Ectodermal cell (in vitro differentiated cells): Measurements from ENCODE around the gene ADGRG2.

Source experiments
- H3K27ac ChIP-seq: 2 replicates; pipeline ENCODE4 v1.7.0; 2013; ENCODE audit warnings: mild to moderate bottlenecking, low read depth, low read length; ENCODE audit not compliant: insufficient read depth, poor library complexity, severe bottlenecking
- H3K27me3 ChIP-seq: 2 replicates; pipeline ENCODE4 v1.7.0; 2013; ENCODE audit warnings: mild to moderate bottlenecking, low read length; ENCODE audit not compliant: insufficient read depth, control insufficient read depth, poor library complexity, severe bottlenecking
- H3K36me3 ChIP-seq: one replicate; pipeline ENCODE4 v1.7.0; 2013; ENCODE audit warnings: low read length; ENCODE audit not compliant: control insufficient read depth, insufficient read depth
- H3K4me1 ChIP-seq: one replicate; pipeline ENCODE4 v1.7.0; 2013; ENCODE audit warnings: low read length; ENCODE audit not compliant: control insufficient read depth, insufficient read depth
- H3K4me3 ChIP-seq: 2 replicates; pipeline ENCODE4 v1.7.0; 2013; ENCODE audit warnings: low read depth, low read length, control low read depth; ENCODE audit not compliant: insufficient read depth
- H3K9me3 ChIP-seq: 2 replicates; pipeline ENCODE4 v1.7.0; 2013; ENCODE audit warnings: mild to moderate bottlenecking, low read length, moderate library complexity; ENCODE audit not compliant: control insufficient read depth
- WGBS, 2 experiments: methylation state at CpG; one replicate each; pipeline ENCODE4 v1.1.7; 2013; ENCODE audit warnings: missing lambda C conversion rate in 2 of 2; 5-methylcytosine and 5-hydroxymethylcytosine counted together

ADGRG2 gene

GRCh38 chrX:18946157-18946556 lies 176.1 kb downstream of the ADGRG2 start:
- H3K36me3 ChIP-seq: no peaks in the 10 kb centered on the region
- no peak overlapping the region for H3K4me3 ChIP-seq
- no peaks in the 10 kb centered on the region for H3K4me1 ChIP-seq
- H3K27ac ChIP-seq: no peak overlapping the region
- no peaks in the 10 kb centered on the region for H3K27me3 ChIP-seq
- H3K9me3 ChIP-seq: no peaks in the 10 kb centered on the region
- 94 to 97% methylated on average over 6 of the region's 6 CpGs for whole genome bisulfite sequencing, 2 experiments

GRCh38 chrX:18945483-18945882 lies 176.8 kb downstream of the ADGRG2 start:
- no peaks in the 10 kb centered on the region for H3K36me3 ChIP-seq
- H3K27me3 ChIP-seq: no peaks in the 10 kb centered on the region
- no peaks in the 10 kb centered on the region for H3K4me1 ChIP-seq
- H3K9me3 ChIP-seq: no peaks in the 10 kb centered on the region
- no peak overlapping the region for H3K4me3 ChIP-seq
- no CpG with 5 or more reads among the region's 2 CpGs for WGBS, 2 experiments
- H3K27ac ChIP-seq: no peak overlapping the region

GRCh38 chrX:18944482-18944881 lies 177.8 kb downstream of the ADGRG2 start:
- WGBS, 2 experiments: 89 to 91% methylated on average over 4 of the region's 4 CpGs

GRCh38 chrX:18941896-18942295 lies 180.4 kb downstream of the ADGRG2 start:
- H3K4me3 ChIP-seq: no peak overlapping the region
- no peaks in the 10 kb centered on the region for H3K36me3 ChIP-seq
- no peak overlapping the region for H3K27ac ChIP-seq
- H3K9me3 ChIP-seq: no peaks in the 10 kb centered on the region
- 100% methylated on average over 2 of the region's 2 CpGs for WGBS, 2 experiments
- H3K4me1 ChIP-seq: no peaks in the 10 kb centered on the region
- H3K27me3 ChIP-seq: no peaks in the 10 kb centered on the region

More at GRCh38 chrX:18944482-18944881, 177.8 kb downstream of the ADGRG2 start:
- H3K4me1 ChIP-seq: no peaks in the 10 kb centered on the region
- no peaks in the 10 kb centered on the region for H3K9me3 ChIP-seq
- H3K36me3 ChIP-seq: no peaks in the 10 kb centered on the region
- no peak overlapping the region for H3K27ac ChIP-seq
- no peaks in the 10 kb centered on the region for H3K27me3 ChIP-seq
- no peak overlapping the region for H3K4me3 ChIP-seq
